H1 (cell line): ENCODE measurements around the gene HSPA4L. TPM values are rescaled to one million over a fixed set of nuclear protein-coding genes. Genes with fewer than 3 reads are reported as not detected.

Experiments
- CTCF ChIA-PET: fragments of 300-600 bp; sonication (Branson Sonifier 250); formaldehyde crosslinking; loops from one replicate; lab custom pipeline; 2021; ENCODE audit not compliant: partially characterized antibody; lab: Charles Lee
- POLR2A ChIA-PET: fragments of 300-600 bp; sonication (Branson Sonifier 250); formaldehyde crosslinking; loops from one replicate; lab custom pipeline; 2021; ENCODE audit warnings: inconsistent platforms; ENCODE audit not compliant: partially characterized antibody; lab: Charles Lee
- DNase-seq, 2 experiments: peaks; one replicate each; pipeline versions ENCODE4 v3.0.0 to v3.0.0-alpha.2; 2010 to 2022; ENCODE audit warnings: low spot score in 2 of 2, low read depth in 1 of 2, mixed read lengths in 1 of 2
- FAIRE-seq: peaks from 2 replicates; lab custom pipeline; 2011; peaks lifted over from hg19 to GRCh38; lab: Jason Lieb, UNC
- H2AFZ ChIP-seq: 2 replicates; pipeline ENCODE4 v1.8.1; 2012; ENCODE audit warnings: low read length, inconsistent platforms
- H2AK5ac ChIP-seq: 2 replicates; pipeline ENCODE4 v1.6.1; 2013; ENCODE audit warnings: low read depth, low read length
- H2BK120ac ChIP-seq: replicated peaks from 2 replicates; pipeline ENCODE3; 2013; ENCODE audit warnings: low read depth, low read length, inconsistent platforms
- H2BK12ac ChIP-seq: 2 replicates; pipeline ENCODE4 v1.6.1; 2013; ENCODE audit warnings: low read depth, low read length
- H2BK15ac ChIP-seq: 2 replicates; pipeline ENCODE4 v1.6.1; 2013; ENCODE audit warnings: low read length
- H2BK20ac ChIP-seq: 2 replicates; pipeline ENCODE4 v1.6.1; 2013; ENCODE audit warnings: low read length
- H2BK5ac ChIP-seq: 2 replicates; pipeline ENCODE4 v1.6.1; 2013; ENCODE audit warnings: low read depth, low read length
- H3K14ac ChIP-seq: 2 replicates; pipeline ENCODE4 v1.6.1; 2013; ENCODE audit warnings: inconsistent platforms; ENCODE audit not compliant: insufficient read length
- H3K18ac ChIP-seq: 2 replicates; pipeline ENCODE4 v1.6.1; 2013; ENCODE audit warnings: low read length; ENCODE audit errors: extremely low read depth
- H3K23ac ChIP-seq: 2 replicates; pipeline ENCODE4 v1.6.1; 2013; ENCODE audit warnings: inconsistent platforms; ENCODE audit not compliant: insufficient read length
- H3K23me2 ChIP-seq: 2 replicates; pipeline ENCODE4 v1.6.1; 2013; ENCODE audit warnings: low read depth, low read length
- H3K27ac ChIP-seq: 2 replicates; pipeline ENCODE4 v1.6.1; 2011; ENCODE audit warnings: low read depth, low read length, inconsistent platforms
- H3K27me3 ChIP-seq, 4 experiments: replicated peaks in 1 of 4; 1 replicate in 1 of 4; 2 replicates in 3 of 4; pipeline versions ENCODE4 v1.6.1 to v1.8.1; 2011 to 2013; ENCODE audit warnings: low read length in 3 of 4, mild to moderate bottlenecking in 3 of 4, inconsistent platforms in 2 of 4, mixed read lengths in 2 of 4, moderate library complexity in 1 of 4; ENCODE audit not compliant: control insufficient read depth in 3 of 4, insufficient read depth in 3 of 4; ENCODE audit errors: extremely low read depth in 1 of 4
- H3K36me3 ChIP-seq, 4 experiments: 2 replicates each; pipeline versions ENCODE4 v1.6.1 to v1.8.1; 2011 to 2013; ENCODE audit warnings: mild to moderate bottlenecking in 4 of 4, low read length in 3 of 4, moderate library complexity in 2 of 4, control low read depth in 1 of 4, inconsistent platforms in 1 of 4; ENCODE audit not compliant: insufficient read depth in 4 of 4, control insufficient read depth in 2 of 4
- H3K4ac ChIP-seq: replicated peaks from 2 replicates; pipeline ENCODE3; 2013; ENCODE audit warnings: low read length, low read depth, mixed read lengths, inconsistent platforms; ENCODE audit not compliant: insufficient read length
- H3K4me1 ChIP-seq, 4 experiments: replicated peaks in 1 of 4; 1 replicate in 1 of 4; 2 replicates in 3 of 4; pipeline versions ENCODE4 v1.6.1 to v1.8.1; 2011 to 2013; ENCODE audit warnings: low read length in 3 of 4, inconsistent platforms in 2 of 4, mixed read lengths in 1 of 4; ENCODE audit not compliant: insufficient read depth in 4 of 4, control insufficient read depth in 3 of 4
- H3K4me2 ChIP-seq, 2 experiments: 2 replicates each; pipeline versions ENCODE4 v1.6.1 to v1.8.1; 2011 to 2013; ENCODE audit warnings: low read depth in 2 of 2, low read length in 2 of 2, control low read depth in 1 of 2, inconsistent platforms in 1 of 2, mild to moderate bottlenecking in 1 of 2; ENCODE audit not compliant: insufficient read depth in 1 of 2
- H3K4me3 ChIP-seq, 4 experiments: fragments of 200-600, 300-600 bp in 1 of 4; sonication (generic), shearing (Covaris generic), sonication (Bioruptor Twin) in 1 of 4; 2 replicates each; pipeline versions ENCODE4 v1.5.1 to v1.8.1; 2011 to 2016; ENCODE audit warnings: low read length in 4 of 4, low read depth in 3 of 4, control low read depth in 2 of 4, inconsistent platforms in 2 of 4, mild to moderate bottlenecking in 2 of 4, mixed read lengths in 1 of 4, moderate library complexity in 1 of 4; ENCODE audit not compliant: insufficient read depth in 2 of 4; ENCODE audit errors: extremely low read depth in 1 of 4
- H3K56ac ChIP-seq: replicated peaks from 2 replicates; pipeline ENCODE3; 2013; ENCODE audit warnings: low read depth, mild to moderate bottlenecking, mixed read lengths, low read length, inconsistent platforms; ENCODE audit not compliant: insufficient read length
- H3K79me1 ChIP-seq: 2 replicates; pipeline ENCODE4 v1.6.1; 2013; ENCODE audit warnings: low read depth, low read length, control low read depth
- H3K79me2 ChIP-seq, 2 experiments: 2 replicates each; pipeline versions ENCODE4 v1.6.1 to v1.8.1; 2012 to 2013; ENCODE audit warnings: low read length in 2 of 2, mild to moderate bottlenecking in 2 of 2, inconsistent platforms in 1 of 2; ENCODE audit not compliant: insufficient read depth in 2 of 2, control insufficient read depth in 1 of 2
- H3K9ac ChIP-seq, 4 experiments: replicated peaks in 1 of 4; 1 replicate in 1 of 4; 2 replicates in 3 of 4; pipeline versions ENCODE4 v1.6.1 to v1.8.1; 2011 to 2013; ENCODE audit warnings: low read depth in 3 of 4, low read length in 3 of 4, control low read depth in 2 of 4, mild to moderate bottlenecking in 2 of 4, moderate library complexity in 2 of 4, inconsistent platforms in 1 of 4; ENCODE audit errors: extremely low read depth in 1 of 4
- H3K9me3 ChIP-seq, 2 experiments: 2 replicates each; pipeline versions ENCODE4 v1.6.1 to v1.8.1; 2012 to 2013; ENCODE audit warnings: mild to moderate bottlenecking in 2 of 2, moderate library complexity in 2 of 2, control low read depth in 1 of 2, inconsistent platforms in 1 of 2, low read depth in 1 of 2, low read length in 1 of 2, mixed read lengths in 1 of 2; ENCODE audit not compliant: insufficient read depth in 2 of 2
- H4K20me1 ChIP-seq, 2 experiments: replicated peaks in 1 of 2; 2 replicates each; pipeline versions ENCODE3 to v1.8.1; 2011 to 2013; ENCODE audit warnings: inconsistent platforms in 2 of 2, low read length in 2 of 2, mild to moderate bottlenecking in 1 of 2; ENCODE audit not compliant: insufficient read depth in 2 of 2, control insufficient read depth in 1 of 2
- H4K5ac ChIP-seq: 2 replicates; pipeline ENCODE4 v1.6.1; 2013; ENCODE audit warnings: low read length, low read depth, mixed read lengths, inconsistent platforms; ENCODE audit not compliant: insufficient read length
- H4K8ac ChIP-seq: 2 replicates; pipeline ENCODE4 v1.8.0; 2013; ENCODE audit warnings: mild to moderate bottlenecking, moderate library complexity, low read length, inconsistent platforms; ENCODE audit not compliant: insufficient read depth; ENCODE audit errors: extremely low read depth
- H4K91ac ChIP-seq: replicated peaks from 2 replicates; pipeline ENCODE3; 2013; ENCODE audit warnings: low read length, mixed read lengths, inconsistent platforms; ENCODE audit not compliant: insufficient read length
- BACH1 ChIP-seq: IDR thresholded peaks from 2 replicates; pipeline ENCODE4 v1.6.1; 2012; ENCODE audit warnings: low read length, improper control_type of control experiment
- CHD2 ChIP-seq: IDR thresholded peaks from 2 replicates; pipeline ENCODE4 v1.6.1; 2012; ENCODE audit warnings: low read length, improper control_type of control experiment
- CREB1 ChIP-seq: IDR thresholded peaks from 2 replicates; pipeline ENCODE4 v1.6.1; 2012; ENCODE audit warnings: inconsistent platforms
- FOSL1 ChIP-seq: IDR thresholded peaks from 2 replicates; pipeline ENCODE4 v1.6.1; 2011; ENCODE audit warnings: mild to moderate bottlenecking, low read depth, low read length, moderate library complexity; ENCODE audit not compliant: insufficient read depth
- GTF2F1 ChIP-seq: IDR thresholded peaks from 2 replicates; pipeline ENCODE4 v1.6.1; 2012; ENCODE audit warnings: low read depth, low read length, improper control_type of control experiment, borderline replicate concordance
- MAFK ChIP-seq: IDR thresholded peaks from 2 replicates; pipeline ENCODE4 v1.6.1; 2012; ENCODE audit warnings: low read depth, mild to moderate bottlenecking, improper control_type of control experiment, low read length
- NANOG ChIP-seq: IDR thresholded peaks from 2 replicates; pipeline ENCODE4 v1.6.1; 2011; ENCODE audit warnings: low read length, low read depth, mild to moderate bottlenecking, inconsistent platforms; ENCODE audit not compliant: insufficient read depth, poor library complexity, severe bottlenecking
- NRF1 ChIP-seq: IDR thresholded peaks from 2 replicates; pipeline ENCODE4 v1.6.1; 2011; ENCODE audit warnings: mild to moderate bottlenecking, low read depth, low read length, improper control_type of control experiment
- SP2 ChIP-seq: IDR thresholded peaks from 2 replicates; pipeline ENCODE4 v1.6.1; 2012; ENCODE audit warnings: mild to moderate bottlenecking, low read length, inconsistent platforms
- TAF1 ChIP-seq: IDR thresholded peaks from 2 replicates; pipeline ENCODE4 v1.6.1; 2011; ENCODE audit warnings: mild to moderate bottlenecking, low read depth, low read length
- TAF7 ChIP-seq: optimal IDR thresholded peaks from 2 replicates; pipeline ENCODE3; 2011; ENCODE audit warnings: low read depth, mild to moderate bottlenecking, inconsistent platforms, low read length, moderate library complexity, borderline replicate concordance
- TEAD4 ChIP-seq: IDR thresholded peaks from 2 replicates; pipeline ENCODE4 v1.6.1; 2012; ENCODE audit warnings: low read depth, low read length, inconsistent platforms, mixed read lengths
- ZNF274 ChIP-seq: IDR thresholded peaks from 2 replicates; pipeline ENCODE4 v1.7.0; 2012; ENCODE audit warnings: low read length, borderline replicate concordance; ENCODE audit errors: extremely low read depth
- WGBS, 2 experiments: shearing (Covaris generic) in 1 of 2; methylation state at CpG; one replicate each; pipeline versions ENCODE4 v1.1.6 to v1.1.7; 2013 to 2015; ENCODE audit warnings: low lambda C conversion rate in 2 of 2, mixed read lengths in 2 of 2, inconsistent platforms in 1 of 2, low coverage in 1 of 2, missing lambda C conversion rate in 1 of 2; ENCODE audit not compliant: insufficient replicate concordance in 2 of 2, insufficient coverage in 1 of 2, insufficient read length in 1 of 2; ENCODE audit errors: extremely low coverage in 1 of 2, missing lambda C conversion rate in 1 of 2; 5-methylcytosine and 5-hydroxymethylcytosine counted together
- polyA plus RNA-seq, 7 experiments: library from polyadenylated mRNA; depleted of rRNA in 3 of 7; stranded (reverse) in 5 of 7; unstranded in 2 of 7; fragments of >200 nt in 5 of 7; fragments of 200-250 nt in 2 of 7; gene quantifications; 1 replicate in 5 of 7; 2 replicates in 1 of 7; 4 replicates in 1 of 7; pipeline versions ENCODE4 v1.2.1 to v1.2.3, GENCODE V29; 2011 to 2013; ENCODE audit warnings: missing spikeins in 2 of 7, mixed read lengths in 2 of 7
- total RNA-seq: library from RNA; stranded (reverse); fragmentation: NEBNext Ultra II Directional; extraction: Animal tissue kit (Norgen Biotek cat#: 25700); gene quantifications from 2 replicates; pipeline ENCODE4 v1.2.1, GENCODE V29; 2021

HSPA4L gene
- total and polyA plus RNA-seq, 2 of the 8 experiments (the other 6 are each of a cell fraction or from before 2014, with no cell fraction given), result 0.65 to 4.7 TPM

- Histone ChIP-seq H3K4ac (no peak overlapping the region), H2BK5ac (no peak overlapping the region), H3K79me1 (no peaks in the 10 kb centered on the region), H3K23ac (no peak overlapping the region), H3K4me2 (peak overlapping the region; percentile 87 to 99), H3K27ac (no peak overlapping the region), H4K8ac (peak overlapping the region; percentile 97; the same call in 1 of the 2 replicates), H2BK120ac (no peak overlapping the region), H4K5ac (no peak overlapping the region), H2AK5ac (no peak overlapping the region), H3K18ac (peak overlapping the region; percentile 72; the same call in 1 of the 2 replicates), H3K36me3 (no peaks in the 10 kb centered on the region), H3K79me2 (no peaks in the 10 kb centered on the region), H2BK15ac (no peak overlapping the region), H3K23me2 (peaks cover 12% of the 10 kb centered on the region), H4K20me1 (no peaks in the 10 kb centered on the region), H4K91ac (no peak overlapping the region), H3K4me3 (peak overlapping the region; percentile 52 to 80 (median 70); a peak in 7 of 8 replicates), H3K4me1 (peaks cover 0 to 7% (median 1%) of the 10 kb centered on the region in 4 experiments; a peak in 5 of 7 replicates), H2BK20ac (no peak overlapping the region), H2AFZ (peak overlapping the region; percentile 99; the same call in 1 of the 2 replicates), H3K9ac (peak overlapping the region in 3 of 4 experiments; percentile 45 to 76 (median 74); a peak in 5 of 7 replicates), H3K14ac (no peak overlapping the region), H2BK12ac (peak overlapping the region; percentile 93; the same call in 1 of the 2 replicates), H3K56ac (no peak overlapping the region), H3K9me3 (no peaks in the 10 kb centered on the region), H3K27me3 (peaks cover 7 to 34% (median 25%) of the 10 kb centered on the region in 4 experiments)
- WGBS, 2 experiments, result 23% methylated on average over 25 of the region's 25 CpGs; no CpG with 5 or more reads in 1 of the 2 experiments
- peak in 1 of 2 experiments; percentile 48 for DNase-seq
- no peak for FAIRE-seq
- POLR2A ChIA-PET, result interaction anchor here (0.6 to 1.3 kb wide), 5 partner anchors 18 to 1872 kb away, joined by 3 to 4 read pairs (median 3); partner anchors contain the start of gene PLK4
- CTCF ChIA-PET, result interaction anchor here (0.6 to 1.6 kb wide), 7 partner anchors 31 to 356 kb away, joined by 3 to 7 read pairs (median 3); no protein-coding TSS in a partner anchor
- TF ChIP-seq NRF1 (no peak), ZNF274 (no peak), SP2 (no peak), CHD2 (no peak), GTF2F1 (no peak), NANOG (no peak), TAF1 (no peak), FOSL1 (no peak), TAF7 (peak; percentile 37), TEAD4 (peak; percentile 90), MAFK (no peak), BACH1 (no peak), CREB1 (peak; percentile 52; the same call in 1 of the 2 replicates)
Measured at GRCh38 chr4:127783026-127783769, 1.1 kb downstream of the HSPA4L start.
